Muscle layer of duodenum (tissue), 2 donors: Measurements from ENCODE around the gene PRSS21.

Experiments used
- H3K27ac ChIP-seq: one replicate; pipeline ENCODE4 v1.7.0; 2013; ENCODE audit warnings: mild to moderate bottlenecking, low read length
- H3K27me3 ChIP-seq: one replicate; pipeline ENCODE4 v1.7.0; 2013; ENCODE audit warnings: low read depth, mild to moderate bottlenecking, control low read depth, low read length
- H3K36me3 ChIP-seq, 2 donors: one replicate each; pipeline ENCODE4 v1.7.0; 2013; ENCODE audit warnings: low read length in 2 of 2, control low read depth in 1 of 2, mild to moderate bottlenecking in 1 of 2; ENCODE audit not compliant: insufficient read depth in 2 of 2, control insufficient read depth in 1 of 2
- H3K4me1 ChIP-seq, 2 donors: one replicate each; pipeline ENCODE4 v1.7.0; 2013; ENCODE audit warnings: low read length in 2 of 2, mild to moderate bottlenecking in 2 of 2, control low read depth in 1 of 2, moderate library complexity in 1 of 2; ENCODE audit not compliant: insufficient read depth in 2 of 2, control insufficient read depth in 1 of 2
- H3K4me3 ChIP-seq, 2 donors: one replicate each; pipeline ENCODE4 v1.7.0; 2013; ENCODE audit warnings: low read length in 2 of 2, low read depth in 1 of 2, mild to moderate bottlenecking in 1 of 2
- H3K9me3 ChIP-seq, 2 donors: one replicate each; pipeline ENCODE4 v1.7.0; 2013; ENCODE audit warnings: low read length in 2 of 2, control low read depth in 1 of 2, mild to moderate bottlenecking in 1 of 2; ENCODE audit not compliant: control insufficient read depth in 1 of 2
- donor health status: healthy.

PRSS21 gene

DNA sequence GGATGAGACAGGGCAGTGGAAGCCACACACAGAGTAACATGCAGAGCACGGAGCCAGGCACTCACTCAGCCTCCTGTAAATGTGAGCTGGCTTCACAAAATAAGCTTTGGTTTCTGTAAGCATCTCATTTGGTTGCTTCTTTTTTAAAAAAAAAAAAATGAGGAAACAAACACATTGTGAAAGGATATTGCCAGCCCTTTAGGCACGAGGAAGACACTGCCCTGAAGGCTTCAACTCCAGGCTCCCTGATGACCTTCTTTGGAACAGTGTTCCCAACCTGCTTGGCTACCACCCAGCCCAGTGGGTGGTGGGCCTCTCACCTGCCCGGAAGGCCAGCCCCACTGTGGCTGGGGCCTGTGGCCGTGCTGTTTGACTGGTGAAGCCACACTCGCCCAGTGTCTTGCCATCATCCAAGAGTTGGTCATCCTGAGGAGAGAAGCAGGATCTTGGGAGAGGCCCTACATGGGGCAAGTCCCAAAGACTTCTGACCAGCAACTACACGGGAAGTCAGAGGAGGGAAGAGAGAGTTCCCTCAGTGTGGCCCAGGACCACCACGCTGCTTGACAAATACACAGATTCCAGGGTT lies 41.8 kb upstream of the PRSS21 start:
- Histone ChIP-seq H3K36me3 (peaks cover 20 to 44% of the 10 kb centered on the region in 2 donors), H3K27ac (no peak overlapping the region), H3K4me3 (peak overlapping the region in 1 of 2 donors; percentile 94), H3K27me3 (no peaks in the 10 kb centered on the region), H3K9me3 (no peaks in the 10 kb centered on the region), H3K4me1 (peaks cover 6 to 34% of the 10 kb centered on the region in 2 donors)

GRCh38 chr16:2775765-2776499 lies 41.1 kb upstream of the PRSS21 start:
- Histone ChIP-seq H3K4me3 (peak overlapping the region; percentile 87 to 94), H3K27me3 (no peaks in the 10 kb centered on the region), H3K9me3 (no peaks in the 10 kb centered on the region), H3K4me1 (peaks cover 6 to 34% of the 10 kb centered on the region in 2 donors), H3K36me3 (peaks cover 13 to 37% of the 10 kb centered on the region in 2 donors), H3K27ac (peak overlapping the region; percentile 39)

DNA sequence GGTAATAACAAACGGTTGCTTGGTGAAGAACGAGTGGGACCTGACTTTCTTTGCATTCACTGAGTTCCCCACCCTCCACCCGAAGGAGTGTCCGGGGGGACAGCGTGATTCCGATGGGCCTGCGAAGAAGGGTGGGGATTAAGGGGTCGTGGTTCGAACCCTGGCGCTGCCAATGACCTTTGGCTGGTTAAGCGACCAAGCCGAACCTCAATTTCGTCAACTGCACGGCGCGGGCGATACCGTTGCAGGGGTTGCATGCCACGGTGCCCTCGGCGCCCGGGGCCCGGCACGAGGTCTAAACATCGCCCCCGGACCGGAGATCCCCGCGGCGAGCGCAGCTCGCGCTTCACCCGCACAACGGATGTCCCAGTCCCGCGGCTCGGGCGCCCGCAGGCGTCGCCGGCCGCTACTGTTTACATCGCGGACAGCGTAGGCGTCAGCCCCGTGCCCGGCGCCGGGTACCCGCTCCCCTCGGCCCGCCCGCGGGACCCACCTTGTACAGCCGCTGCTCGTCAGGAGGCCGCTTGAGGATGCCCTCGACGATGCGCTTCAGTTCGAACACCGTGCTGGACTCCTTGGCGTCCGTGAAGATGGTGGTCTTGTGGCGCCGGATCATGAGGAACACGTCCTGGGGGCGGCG lies 40.4 kb upstream of the PRSS21 start:
- Histone ChIP-seq H3K36me3 (peaks cover 7 to 30% of the 10 kb centered on the region in 2 donors), H3K9me3 (no peaks in the 10 kb centered on the region), H3K27me3 (no peaks in the 10 kb centered on the region), H3K4me1 (peaks cover 6 to 34% of the 10 kb centered on the region in 2 donors), H3K4me3 (peak overlapping the region; percentile 87 to 94), H3K27ac (peak overlapping the region; percentile 39)

- peak within 1 kb of the TSS; percentile 89 to 94 for H3K4me3 ChIP-seq
- peaks cover 0 to 24% of the 10 kb centered on the region in 2 donors for H3K36me3 ChIP-seq
- no peaks in the 10 kb centered on the region for H3K27me3 ChIP-seq
- peaks cover 6 to 34% of the 10 kb centered on the region in 2 donors for H3K4me1 ChIP-seq
- peak within 1 kb of the TSS; percentile 97 for H3K27ac ChIP-seq
- H3K9me3 ChIP-seq, result no peaks in the 10 kb centered on the region
These were observed 39.7 kb upstream of the PRSS21 start, which contains the start of gene ELOB for GRCh38 chr16:2777231-2777902. ELOB (minus strand) TSS chr16:2777280; CDS start chr16:2777239, 41 bp downstream.

DNA sequence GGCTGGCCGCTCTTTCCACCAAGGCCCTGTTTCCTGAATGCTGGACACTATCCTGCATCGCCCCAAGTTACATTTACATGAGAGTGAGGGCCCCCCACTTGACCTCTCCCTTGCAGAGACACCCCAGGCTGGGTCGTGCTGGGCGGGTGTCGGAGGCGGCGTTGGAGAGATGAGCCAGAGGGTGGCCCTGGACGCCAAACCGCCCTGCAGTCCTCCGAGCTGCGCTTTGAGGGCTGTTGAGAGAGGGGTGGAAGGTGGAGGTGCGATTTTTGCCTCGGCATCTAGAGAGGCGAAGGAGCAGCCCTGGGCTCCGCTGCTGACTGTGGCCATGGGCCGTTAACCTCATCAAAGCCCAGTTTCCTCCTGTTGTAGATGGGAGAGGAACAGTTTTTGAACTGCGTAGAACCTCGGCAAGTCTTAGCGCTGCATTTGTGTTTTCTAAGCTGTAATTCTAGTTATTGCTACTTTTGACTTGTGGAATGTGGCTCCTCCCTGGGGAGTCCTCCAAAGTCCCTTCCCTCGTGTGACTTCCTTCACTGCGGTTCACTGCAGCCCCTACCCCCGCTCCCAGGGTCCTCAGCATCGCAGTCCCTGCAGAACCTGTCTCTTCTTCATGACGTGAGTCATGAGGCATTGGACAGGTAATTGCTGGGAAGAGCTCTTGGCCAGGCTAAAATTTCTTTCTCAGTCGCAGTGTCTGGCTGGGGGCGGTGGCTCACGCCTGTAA lies 39.0 kb upstream of the PRSS21 start:
- Histone ChIP-seq H3K27ac (peak overlapping the region; percentile 97), H3K9me3 (no peaks in the 10 kb centered on the region), H3K4me3 (peak overlapping the region; percentile 86 to 89), H3K27me3 (no peaks in the 10 kb centered on the region), H3K36me3 (peaks cover 0 to 19% of the 10 kb centered on the region in 2 donors), H3K4me1 (peaks cover 6 to 34% of the 10 kb centered on the region in 2 donors)

GRCh38 chr16:2778630-2778958 lies 38.4 kb upstream of the PRSS21 start:
- no peaks in the 10 kb centered on the region for H3K9me3 ChIP-seq
- H3K27me3 ChIP-seq, result no peaks in the 10 kb centered on the region
- H3K4me3 ChIP-seq, result peak overlapping the region; percentile 86 to 89
- H3K4me1 ChIP-seq, result peaks cover 6 to 34% of the 10 kb centered on the region in 2 donors
- peak overlapping the region; percentile 97 for H3K27ac ChIP-seq
- H3K36me3 ChIP-seq, result peaks cover 0 to 14% of the 10 kb centered on the region in 2 donors

- no peak overlapping the region for H3K27ac ChIP-seq
- no peaks in the 10 kb centered on the region for H3K27me3 ChIP-seq
- peaks cover 0 to 7% of the 10 kb centered on the region in 2 donors for H3K36me3 ChIP-seq
- no peak overlapping the region for H3K4me3 ChIP-seq
- H3K9me3 ChIP-seq, result no peaks in the 10 kb centered on the region
- peaks cover 6 to 33% of the 10 kb centered on the region in 2 donors for H3K4me1 ChIP-seq
These were observed 37.7 kb upstream of the PRSS21 start for GRCh38 chr16:2779151-2779920.

DNA sequence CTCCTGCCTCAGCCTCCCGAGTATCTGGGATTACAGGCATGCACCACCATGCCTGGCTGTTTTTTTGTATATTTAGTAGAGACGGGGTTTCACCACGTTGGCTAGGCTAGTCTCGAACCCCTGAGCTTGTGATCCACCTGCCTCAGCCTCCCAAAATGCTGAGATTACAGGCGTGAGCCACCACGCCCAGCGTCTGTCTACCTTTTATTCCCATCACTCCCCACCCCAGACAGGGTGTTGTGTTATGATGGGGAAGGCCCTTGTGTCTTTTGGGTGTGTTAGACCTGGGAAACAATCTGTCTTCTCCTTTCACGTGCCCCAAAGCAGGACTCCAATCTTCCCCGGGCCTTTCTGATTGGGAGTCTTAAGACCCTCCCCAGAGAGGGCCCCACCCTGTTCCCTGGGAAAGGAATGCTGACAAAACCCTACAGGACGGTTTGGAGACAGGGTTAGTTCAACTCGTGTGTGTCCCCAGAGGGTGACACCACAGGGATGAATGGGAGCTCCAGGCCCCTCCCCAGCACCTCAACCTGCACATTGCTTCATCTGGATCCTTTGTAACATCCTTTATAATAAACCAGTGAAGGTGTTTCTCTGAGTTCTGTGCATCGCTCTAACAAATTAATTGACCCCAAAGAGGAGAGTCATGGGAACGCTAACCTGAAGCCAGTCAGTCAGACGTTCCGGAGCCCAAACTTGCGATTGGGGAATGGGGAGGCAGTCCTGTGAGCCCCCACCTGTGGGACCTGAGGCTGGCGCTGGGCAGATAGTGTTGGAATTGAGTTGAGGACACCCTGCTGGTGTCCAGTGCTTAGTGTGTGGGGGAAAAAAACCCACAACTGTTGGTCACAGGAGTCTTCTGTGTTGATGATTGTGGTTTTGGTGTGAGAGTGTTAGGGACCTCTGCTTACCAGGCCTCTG lies 36.8 kb upstream of the PRSS21 start:
- Histone ChIP-seq H3K4me1 (peaks cover 6 to 30% of the 10 kb centered on the region in 2 donors), H3K27me3 (peaks cover 2% of the 10 kb centered on the region), H3K9me3 (no peaks in the 10 kb centered on the region), H3K4me3 (no peak overlapping the region), H3K36me3 (no peaks in the 10 kb centered on the region), H3K27ac (no peak overlapping the region)

DNA sequence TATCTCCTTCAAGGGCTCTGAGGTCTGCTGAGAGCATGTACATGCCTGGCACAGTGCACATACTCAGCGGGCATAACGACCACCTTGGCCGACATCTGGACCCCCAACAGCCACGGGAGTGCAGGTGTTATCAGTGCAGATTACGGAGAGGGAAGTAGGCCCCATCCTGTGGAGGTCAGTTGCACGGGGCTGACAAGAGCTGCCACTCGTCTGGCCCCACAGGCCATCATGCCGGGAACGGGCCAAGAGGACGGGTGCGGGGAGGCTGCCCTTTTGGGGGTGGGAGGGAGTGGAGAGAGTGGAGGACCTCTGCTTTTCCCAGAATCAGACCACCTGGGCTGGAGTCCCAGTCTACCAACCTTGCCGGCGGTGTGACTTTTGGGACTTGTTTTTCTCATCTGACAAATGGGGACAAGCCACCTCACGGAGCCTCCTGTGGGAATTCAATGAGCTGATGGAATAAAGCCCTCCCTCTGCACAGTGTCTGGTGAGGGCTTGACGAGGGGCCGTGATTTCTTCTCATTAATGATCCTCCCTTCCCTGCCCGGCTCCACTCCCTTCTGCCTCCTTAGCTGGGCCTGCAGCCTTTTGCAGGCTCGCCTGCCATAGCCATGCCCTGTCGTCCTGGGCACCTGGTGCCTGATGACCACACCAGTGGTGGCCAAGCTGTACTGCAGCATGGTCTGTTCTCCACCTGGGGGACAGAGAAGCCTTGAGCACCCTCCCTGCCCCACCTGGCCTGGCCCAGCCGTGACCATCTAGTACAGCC lies 34.3 kb upstream of the PRSS21 start:
- H3K27me3 ChIP-seq, result peaks cover 21% of the 10 kb centered on the region
- peaks cover 0 to 21% of the 10 kb centered on the region in 2 donors for H3K4me1 ChIP-seq
- H3K9me3 ChIP-seq, result no peaks in the 10 kb centered on the region
- no peak overlapping the region for H3K4me3 ChIP-seq
- H3K36me3 ChIP-seq, result no peaks in the 10 kb centered on the region
- H3K27ac ChIP-seq, result no peak overlapping the region
